NCI-H82 (cell line): Measurements from ENCODE around the gene FER1L5.

Source experiments
- DNase-seq: peaks from one replicate; lab custom pipeline; 2025; lab: John Stamatoyannopoulos, UW

The FER1L5 gene

GRCh38 chr2:96697476-96697875 lies 54.9 kb downstream of the FER1L5 start:
- no peak for DNase-seq

- DNase-seq: no peak
These were observed 55.8 kb downstream of the FER1L5 start for GRCh38 chr2:96698221-96698861.

- DNase-seq: no peak
These were observed 56.5 kb downstream of the FER1L5 start for GRCh38 chr2:96699021-96699420.

GRCh38 chr2:96699621-96700020 lies 57.1 kb downstream of the FER1L5 start:
- DNase-seq: no peak

GRCh38 chr2:96700086-96700485 lies 57.5 kb downstream of the FER1L5 start:
- DNase-seq: no peak

- no peak for DNase-seq
These were observed 59.1 kb downstream of the FER1L5 start for GRCh38 chr2:96701636-96702035.

GRCh38 chr2:96702098-96702785 lies 59.7 kb downstream of the FER1L5 start:
- no peak for DNase-seq

GRCh38 chr2:96703021-96703751 lies 60.6 kb downstream of the FER1L5 start:
- DNase-seq: no peak

GRCh38 chr2:96710985-96711384 lies 68.4 kb downstream of the FER1L5 start:
- DNase-seq: no peak

- no peak for DNase-seq
These were observed 73.1 kb downstream of the FER1L5 start for GRCh38 chr2:96715658-96716057.

- no peak for DNase-seq
These were observed 73.8 kb downstream of the FER1L5 start for GRCh38 chr2:96716388-96716787.

GRCh38 chr2:96726131-96726530 lies 83.6 kb downstream of the FER1L5 start:
- DNase-seq: no peak

- no peak for DNase-seq
These were observed 84.9 kb downstream of the FER1L5 start for GRCh38 chr2:96727431-96727830.

- no peak for DNase-seq
These were observed 87.2 kb downstream of the FER1L5 start for GRCh38 chr2:96729748-96730147.

GRCh38 chr2:96730212-96730611 lies 87.6 kb downstream of the FER1L5 start:
- no peak for DNase-seq

- no peak for DNase-seq
These were observed 91.4 kb downstream of the FER1L5 start for GRCh38 chr2:96733931-96734330.

- peak; percentile 66 for DNase-seq
These were observed 92.5 kb downstream of the FER1L5 start for GRCh38 chr2:96734880-96735583.

- no peak for DNase-seq
These were observed 94.7 kb downstream of the FER1L5 start for GRCh38 chr2:96737251-96737650.

GRCh38 chr2:96737831-96738230 lies 95.3 kb downstream of the FER1L5 start:
- DNase-seq: no peak

- DNase-seq: peak; percentile 16
These were observed 96.6 kb downstream of the FER1L5 start for GRCh38 chr2:96739076-96739632.

- peak; percentile 100 for DNase-seq
These were observed 97.3 kb downstream of the FER1L5 start, which contains the start of gene LMAN2L for GRCh38 chr2:96739633-96740428. LMAN2L (minus strand) TSS chr2:96740064; CDS start chr2:96740040, 24 bp downstream.
